HCT116 (cell line): ENCODE measurements around the gene MECP2.

Source experiments
- ATF3 ChIP-seq: IDR thresholded peaks from 2 replicates; pipeline ENCODE4 v1.6.1; 2012
- CEBPB ChIP-seq: IDR thresholded peaks from 2 replicates; pipeline ENCODE4 v1.6.1; 2012; ENCODE audit warnings: low read depth
- CTCF ChIP-seq, 3 experiments: fragments of 200-600 bp in 1 of 3; sonication (generic) in 1 of 3; IDR thresholded peaks in 2 of 3; conservative IDR thresholded peaks in 1 of 3; 2 replicates each; pipeline ENCODE4 v1.5.1; 2012 to 2017; ENCODE audit warnings: low read depth in 2 of 3, low read length in 2 of 3, antibody characterized with exemption in 1 of 3, borderline replicate concordance in 1 of 3, control low read depth in 1 of 3, mild to moderate bottlenecking in 1 of 3, mixed read lengths in 1 of 3, mixed run types in 1 of 3, moderate library complexity in 1 of 3; ENCODE audit not compliant: insufficient read depth in 1 of 3
- ELF1 ChIP-seq: IDR thresholded peaks from 2 replicates; pipeline ENCODE4 v1.6.1; 2012; ENCODE audit warnings: low read depth, borderline replicate concordance
- EZH2 ChIP-seq: fragments of 200-600 bp; sonication (generic); IDR thresholded peaks from 2 replicates; pipeline ENCODE4 v1.6.1; 2017; ENCODE audit warnings: antibody characterized with exemption, mixed run types
- JUND ChIP-seq: IDR thresholded peaks from 2 replicates; pipeline ENCODE4 v1.6.1; 2012
- POLR2A ChIP-seq: IDR thresholded peaks from 2 replicates; pipeline ENCODE4 v1.7.0; 2011; ENCODE audit warnings: borderline replicate concordance; ENCODE audit not compliant: insufficient read depth, insufficient read length; ENCODE audit errors: extremely low read depth
- POLR2AphosphoS5 ChIP-seq: IDR thresholded peaks from 2 replicates; pipeline ENCODE4 v1.6.1; 2011; ENCODE audit warnings: mild to moderate bottlenecking, low read depth, low read length, moderate library complexity
- RAD21 ChIP-seq: IDR thresholded peaks from 2 replicates; pipeline ENCODE4 v1.6.1; 2012; ENCODE audit warnings: low read depth, mild to moderate bottlenecking
- SIN3A ChIP-seq: IDR thresholded peaks from 2 replicates; pipeline ENCODE4 v1.6.1; 2012; ENCODE audit warnings: low read depth
- SRF ChIP-seq: IDR thresholded peaks from 2 replicates; pipeline ENCODE4 v1.6.1; 2012; ENCODE audit warnings: low read depth
- TCF7L2 ChIP-seq: IDR thresholded peaks from 2 replicates; pipeline ENCODE4 v1.7.0; 2011; ENCODE audit warnings: borderline replicate concordance, inconsistent platforms; ENCODE audit not compliant: insufficient read depth, insufficient read length; ENCODE audit errors: extremely low read depth
- TF ChIP-seq, protein P1 (sequence below): IDR thresholded peaks from 2 replicates; pipeline ENCODE4 v1.6.1; 2011; ENCODE audit warnings: mild to moderate bottlenecking, low read length, moderate library complexity; ENCODE audit not compliant: insufficient replicate concordance; ENCODE audit errors: extremely low read depth
- TF ChIP-seq, protein P2 (sequence below): IDR thresholded peaks from 2 replicates; pipeline ENCODE4 v1.6.1; 2012; ENCODE audit warnings: low read depth

DNA sequence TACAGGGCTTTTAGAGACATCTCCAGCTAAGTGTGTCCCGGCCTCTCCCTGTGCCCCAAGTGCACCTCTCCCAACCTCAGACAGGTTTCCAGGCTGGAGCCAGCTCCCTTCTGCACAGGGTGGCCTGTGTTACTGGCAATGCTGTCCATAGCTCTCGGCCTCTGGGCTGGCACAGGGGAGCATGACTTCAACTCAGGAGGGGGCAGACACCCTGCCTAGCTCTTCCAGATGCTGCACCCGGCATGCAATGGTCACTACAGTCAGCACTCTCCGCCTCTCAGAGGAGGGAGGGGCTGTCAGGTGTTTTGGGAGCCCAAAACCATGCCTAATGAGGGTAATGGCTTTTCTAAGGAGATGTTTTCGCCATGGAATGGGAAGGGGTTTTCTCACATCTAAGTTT, 75.4 kb downstream of the MECP2 start:
- TF ChIP-seq POLR2A: no peak
- TF ChIP-seq CTCF (IDR thresholded peaks at IDR 0.05 in 2 of 3, conservative IDR thresholded peaks at IDR 0.05 in 1 of 3; ENCODE audit: borderline replicate concordance in 1 of 3, insufficient read depth in 1 of 3, low read depth in 2 of 3, low read length in 2 of 3): no peak
- no peak for TF ChIP-seq CEBPB
- TF ChIP-seq, protein P1, sequence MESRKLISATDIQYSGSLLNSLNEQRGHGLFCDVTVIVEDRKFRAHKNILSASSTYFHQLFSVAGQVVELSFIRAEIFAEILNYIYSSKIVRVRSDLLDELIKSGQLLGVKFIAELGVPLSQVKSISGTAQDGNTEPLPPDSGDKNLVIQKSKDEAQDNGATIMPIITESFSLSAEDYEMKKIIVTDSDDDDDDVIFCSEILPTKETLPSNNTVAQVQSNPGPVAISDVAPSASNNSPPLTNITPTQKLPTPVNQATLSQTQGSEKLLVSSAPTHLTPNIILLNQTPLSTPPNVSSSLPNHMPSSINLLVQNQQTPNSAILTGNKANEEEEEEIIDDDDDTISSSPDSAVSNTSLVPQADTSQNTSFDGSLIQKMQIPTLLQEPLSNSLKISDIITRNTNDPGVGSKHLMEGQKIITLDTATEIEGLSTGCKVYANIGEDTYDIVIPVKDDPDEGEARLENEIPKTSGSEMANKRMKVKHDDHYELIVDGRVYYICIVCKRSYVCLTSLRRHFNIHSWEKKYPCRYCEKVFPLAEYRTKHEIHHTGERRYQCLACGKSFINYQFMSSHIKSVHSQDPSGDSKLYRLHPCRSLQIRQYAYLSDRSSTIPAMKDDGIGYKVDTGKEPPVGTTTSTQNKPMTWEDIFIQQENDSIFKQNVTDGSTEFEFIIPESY: no peak
- TF ChIP-seq POLR2AphosphoS5: no peak
- no peak for TF ChIP-seq EZH2
- no peak for TF ChIP-seq RAD21
- no peak for TF ChIP-seq SRF
- no peak for TF ChIP-seq TCF7L2
- TF ChIP-seq, protein P2, sequence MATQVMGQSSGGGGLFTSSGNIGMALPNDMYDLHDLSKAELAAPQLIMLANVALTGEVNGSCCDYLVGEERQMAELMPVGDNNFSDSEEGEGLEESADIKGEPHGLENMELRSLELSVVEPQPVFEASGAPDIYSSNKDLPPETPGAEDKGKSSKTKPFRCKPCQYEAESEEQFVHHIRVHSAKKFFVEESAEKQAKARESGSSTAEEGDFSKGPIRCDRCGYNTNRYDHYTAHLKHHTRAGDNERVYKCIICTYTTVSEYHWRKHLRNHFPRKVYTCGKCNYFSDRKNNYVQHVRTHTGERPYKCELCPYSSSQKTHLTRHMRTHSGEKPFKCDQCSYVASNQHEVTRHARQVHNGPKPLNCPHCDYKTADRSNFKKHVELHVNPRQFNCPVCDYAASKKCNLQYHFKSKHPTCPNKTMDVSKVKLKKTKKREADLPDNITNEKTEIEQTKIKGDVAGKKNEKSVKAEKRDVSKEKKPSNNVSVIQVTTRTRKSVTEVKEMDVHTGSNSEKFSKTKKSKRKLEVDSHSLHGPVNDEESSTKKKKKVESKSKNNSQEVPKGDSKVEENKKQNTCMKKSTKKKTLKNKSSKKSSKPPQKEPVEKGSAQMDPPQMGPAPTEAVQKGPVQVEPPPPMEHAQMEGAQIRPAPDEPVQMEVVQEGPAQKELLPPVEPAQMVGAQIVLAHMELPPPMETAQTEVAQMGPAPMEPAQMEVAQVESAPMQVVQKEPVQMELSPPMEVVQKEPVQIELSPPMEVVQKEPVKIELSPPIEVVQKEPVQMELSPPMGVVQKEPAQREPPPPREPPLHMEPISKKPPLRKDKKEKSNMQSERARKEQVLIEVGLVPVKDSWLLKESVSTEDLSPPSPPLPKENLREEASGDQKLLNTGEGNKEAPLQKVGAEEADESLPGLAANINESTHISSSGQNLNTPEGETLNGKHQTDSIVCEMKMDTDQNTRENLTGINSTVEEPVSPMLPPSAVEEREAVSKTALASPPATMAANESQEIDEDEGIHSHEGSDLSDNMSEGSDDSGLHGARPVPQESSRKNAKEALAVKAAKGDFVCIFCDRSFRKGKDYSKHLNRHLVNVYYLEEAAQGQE: no peak
- no peak for TF ChIP-seq SIN3A
- no peak for TF ChIP-seq JUND
- no peak for TF ChIP-seq ATF3
- TF ChIP-seq ELF1: no peak
